Esophagus muscularis mucosa (tissue), 3 donors: ENCODE results near the gene PACSIN1.

Source experiments
- CTCF ChIP-seq, 3 experiments: fragments of 200-600 bp in 2 of 3; fragments of 450-650 bp in 1 of 3; sonication (generic) in 2 of 3; IDR thresholded peaks; one replicate each; pipeline ENCODE4 v1.5.1; 2017 to 2019; ENCODE audit warnings: antibody characterized with exemption in 3 of 3, mild to moderate bottlenecking in 2 of 3, moderate library complexity in 1 of 3
- POLR2A ChIP-seq: fragments of 450-650 bp; IDR thresholded peaks from one replicate; pipeline ENCODE4 v1.6.1; 2017; ENCODE audit warnings: antibody characterized with exemption, moderate library complexity, mild to moderate bottlenecking, low read depth

- no peak for TF ChIP-seq CTCF (IDR thresholded peaks at IDR 0.05)
- no peak for TF ChIP-seq POLR2A
Observed at GRCh38 chr6:34487536-34487935, 21.7 kb downstream of the PACSIN1 start.
